GM23338 (cell line): ENCODE results near the gene HMGCS1.

Experiments used
- CREB1 ChIP-seq: fragments of 250-450 bp; sonication (Bioruptor Pico); IDR thresholded peaks from 2 replicates; pipeline ENCODE4 v1.5.0; 2020; ENCODE audit warnings: low read depth, mild to moderate bottlenecking, moderate library complexity
- EZH2 ChIP-seq: fragments of 200-600 bp; sonication (generic); IDR thresholded peaks from one replicate; pipeline ENCODE4 v1.8.0; 2017; ENCODE audit warnings: antibody characterized with exemption, mild to moderate bottlenecking, low read depth; ENCODE audit not compliant: unreplicated experiment
- EZH2phosphoT487 ChIP-seq: fragments of 200-600 bp; sonication (generic); IDR thresholded peaks from one replicate; pipeline ENCODE4 v1.8.1; 2018; ENCODE audit warnings: antibody characterized with exemption; ENCODE audit not compliant: unreplicated experiment
- JUNB ChIP-seq: IDR thresholded peaks from one replicate; pipeline ENCODE4 v1.6.1; 2016; ENCODE audit warnings: antibody characterized with exemption; ENCODE audit not compliant: unreplicated experiment
- NANOG ChIP-seq: IDR thresholded peaks from 2 replicates; pipeline ENCODE4 v1.6.1; 2016; ENCODE audit warnings: antibody characterized with exemption, borderline replicate concordance
- POLR2AphosphoS5 ChIP-seq: IDR thresholded peaks from 2 replicates; pipeline ENCODE4 v1.6.1; 2016; ENCODE audit warnings: antibody characterized with exemption, low read depth
- STAT1 ChIP-seq: IDR thresholded peaks from one replicate; pipeline ENCODE4 v1.6.1; 2016; ENCODE audit warnings: antibody characterized with exemption; ENCODE audit not compliant: unreplicated experiment
- ZNF114 ChIP-seq: fragments of 250-450 bp; sonication (Bioruptor Pico); IDR thresholded peaks from 2 replicates; pipeline ENCODE4 v1.5.0; 2020; ENCODE audit warnings: mild to moderate bottlenecking, moderate library complexity
- ZNF331 ChIP-seq: fragments of 250-450 bp; sonication (Bioruptor Pico); IDR thresholded peaks from 2 replicates; pipeline ENCODE4 v1.5.0; 2020; ENCODE audit warnings: low read depth, mild to moderate bottlenecking, moderate library complexity
- TF ChIP-seq, protein P1 (sequence below), 2 experiments: fragments of 200-600 bp in 1 of 2; sonication (generic) in 1 of 2; conservative IDR thresholded peaks; 2 replicates each; pipeline versions ENCODE4 v1.5.1 to v1.6.1; 2016 to 2017; ENCODE audit warnings: antibody characterized with exemption in 2 of 2, low read depth in 2 of 2, mild to moderate bottlenecking in 2 of 2, moderate library complexity in 1 of 2
- TF ChIP-seq, protein P2 (sequence below): IDR thresholded peaks from one replicate; pipeline ENCODE4 v1.6.1; 2018; ENCODE audit warnings: antibody characterized with exemption; ENCODE audit not compliant: unreplicated experiment
- TF ChIP-seq, protein P3 (sequence below): IDR thresholded peaks from 2 replicates; pipeline ENCODE4 v1.6.1; 2016; ENCODE audit warnings: antibody characterized with exemption
- TF ChIP-seq, protein P4 (sequence below): fragments of 250-450 bp; sonication (Bioruptor Pico); IDR thresholded peaks from 2 replicates; pipeline ENCODE4 v1.5.0; 2020; ENCODE audit warnings: mild to moderate bottlenecking, moderate library complexity

DNA sequence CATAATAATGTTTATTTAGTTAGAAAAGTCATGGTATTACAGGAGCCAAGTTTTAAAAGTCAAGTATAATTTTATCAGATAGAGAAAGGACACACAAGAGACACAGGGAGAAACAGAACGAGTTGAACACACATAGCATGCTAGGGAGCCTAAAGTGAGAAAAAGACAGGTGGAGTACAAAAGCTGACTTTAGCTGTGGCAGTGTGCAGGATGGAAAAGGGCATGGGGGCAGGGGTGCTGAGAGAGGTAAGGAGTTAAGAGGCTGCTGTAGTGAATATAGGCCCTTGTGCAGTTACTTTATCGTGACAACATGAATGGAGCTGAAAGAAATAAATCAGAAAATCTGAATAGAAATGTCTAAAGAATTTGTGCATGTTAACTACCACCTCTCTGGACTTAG, 18.0 kb downstream of the HMGCS1 start:
- TF ChIP-seq EZH2phosphoT487 = no peak
- TF ChIP-seq, protein P1, sequence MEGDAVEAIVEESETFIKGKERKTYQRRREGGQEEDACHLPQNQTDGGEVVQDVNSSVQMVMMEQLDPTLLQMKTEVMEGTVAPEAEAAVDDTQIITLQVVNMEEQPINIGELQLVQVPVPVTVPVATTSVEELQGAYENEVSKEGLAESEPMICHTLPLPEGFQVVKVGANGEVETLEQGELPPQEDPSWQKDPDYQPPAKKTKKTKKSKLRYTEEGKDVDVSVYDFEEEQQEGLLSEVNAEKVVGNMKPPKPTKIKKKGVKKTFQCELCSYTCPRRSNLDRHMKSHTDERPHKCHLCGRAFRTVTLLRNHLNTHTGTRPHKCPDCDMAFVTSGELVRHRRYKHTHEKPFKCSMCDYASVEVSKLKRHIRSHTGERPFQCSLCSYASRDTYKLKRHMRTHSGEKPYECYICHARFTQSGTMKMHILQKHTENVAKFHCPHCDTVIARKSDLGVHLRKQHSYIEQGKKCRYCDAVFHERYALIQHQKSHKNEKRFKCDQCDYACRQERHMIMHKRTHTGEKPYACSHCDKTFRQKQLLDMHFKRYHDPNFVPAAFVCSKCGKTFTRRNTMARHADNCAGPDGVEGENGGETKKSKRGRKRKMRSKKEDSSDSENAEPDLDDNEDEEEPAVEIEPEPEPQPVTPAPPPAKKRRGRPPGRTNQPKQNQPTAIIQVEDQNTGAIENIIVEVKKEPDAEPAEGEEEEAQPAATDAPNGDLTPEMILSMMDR (conservative IDR thresholded peaks at IDR 0.05; ENCODE audit: low read depth in 2 of 2) = no peak
- TF ChIP-seq, protein P2, sequence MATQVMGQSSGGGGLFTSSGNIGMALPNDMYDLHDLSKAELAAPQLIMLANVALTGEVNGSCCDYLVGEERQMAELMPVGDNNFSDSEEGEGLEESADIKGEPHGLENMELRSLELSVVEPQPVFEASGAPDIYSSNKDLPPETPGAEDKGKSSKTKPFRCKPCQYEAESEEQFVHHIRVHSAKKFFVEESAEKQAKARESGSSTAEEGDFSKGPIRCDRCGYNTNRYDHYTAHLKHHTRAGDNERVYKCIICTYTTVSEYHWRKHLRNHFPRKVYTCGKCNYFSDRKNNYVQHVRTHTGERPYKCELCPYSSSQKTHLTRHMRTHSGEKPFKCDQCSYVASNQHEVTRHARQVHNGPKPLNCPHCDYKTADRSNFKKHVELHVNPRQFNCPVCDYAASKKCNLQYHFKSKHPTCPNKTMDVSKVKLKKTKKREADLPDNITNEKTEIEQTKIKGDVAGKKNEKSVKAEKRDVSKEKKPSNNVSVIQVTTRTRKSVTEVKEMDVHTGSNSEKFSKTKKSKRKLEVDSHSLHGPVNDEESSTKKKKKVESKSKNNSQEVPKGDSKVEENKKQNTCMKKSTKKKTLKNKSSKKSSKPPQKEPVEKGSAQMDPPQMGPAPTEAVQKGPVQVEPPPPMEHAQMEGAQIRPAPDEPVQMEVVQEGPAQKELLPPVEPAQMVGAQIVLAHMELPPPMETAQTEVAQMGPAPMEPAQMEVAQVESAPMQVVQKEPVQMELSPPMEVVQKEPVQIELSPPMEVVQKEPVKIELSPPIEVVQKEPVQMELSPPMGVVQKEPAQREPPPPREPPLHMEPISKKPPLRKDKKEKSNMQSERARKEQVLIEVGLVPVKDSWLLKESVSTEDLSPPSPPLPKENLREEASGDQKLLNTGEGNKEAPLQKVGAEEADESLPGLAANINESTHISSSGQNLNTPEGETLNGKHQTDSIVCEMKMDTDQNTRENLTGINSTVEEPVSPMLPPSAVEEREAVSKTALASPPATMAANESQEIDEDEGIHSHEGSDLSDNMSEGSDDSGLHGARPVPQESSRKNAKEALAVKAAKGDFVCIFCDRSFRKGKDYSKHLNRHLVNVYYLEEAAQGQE = no peak
- TF ChIP-seq EZH2 = no peak
- TF ChIP-seq, protein P3, sequence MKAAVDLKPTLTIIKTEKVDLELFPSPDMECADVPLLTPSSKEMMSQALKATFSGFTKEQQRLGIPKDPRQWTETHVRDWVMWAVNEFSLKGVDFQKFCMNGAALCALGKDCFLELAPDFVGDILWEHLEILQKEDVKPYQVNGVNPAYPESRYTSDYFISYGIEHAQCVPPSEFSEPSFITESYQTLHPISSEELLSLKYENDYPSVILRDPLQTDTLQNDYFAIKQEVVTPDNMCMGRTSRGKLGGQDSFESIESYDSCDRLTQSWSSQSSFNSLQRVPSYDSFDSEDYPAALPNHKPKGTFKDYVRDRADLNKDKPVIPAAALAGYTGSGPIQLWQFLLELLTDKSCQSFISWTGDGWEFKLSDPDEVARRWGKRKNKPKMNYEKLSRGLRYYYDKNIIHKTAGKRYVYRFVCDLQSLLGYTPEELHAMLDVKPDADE = no peak
- no peak for TF ChIP-seq POLR2AphosphoS5
- no peak for TF ChIP-seq STAT1
- TF ChIP-seq JUNB = no peak
- TF ChIP-seq ZNF114 (CRISPR knock-in tag) = no peak
- no peak for TF ChIP-seq CREB1 (CRISPR knock-in tag)
- no peak for TF ChIP-seq NANOG
- TF ChIP-seq, protein P4, sequence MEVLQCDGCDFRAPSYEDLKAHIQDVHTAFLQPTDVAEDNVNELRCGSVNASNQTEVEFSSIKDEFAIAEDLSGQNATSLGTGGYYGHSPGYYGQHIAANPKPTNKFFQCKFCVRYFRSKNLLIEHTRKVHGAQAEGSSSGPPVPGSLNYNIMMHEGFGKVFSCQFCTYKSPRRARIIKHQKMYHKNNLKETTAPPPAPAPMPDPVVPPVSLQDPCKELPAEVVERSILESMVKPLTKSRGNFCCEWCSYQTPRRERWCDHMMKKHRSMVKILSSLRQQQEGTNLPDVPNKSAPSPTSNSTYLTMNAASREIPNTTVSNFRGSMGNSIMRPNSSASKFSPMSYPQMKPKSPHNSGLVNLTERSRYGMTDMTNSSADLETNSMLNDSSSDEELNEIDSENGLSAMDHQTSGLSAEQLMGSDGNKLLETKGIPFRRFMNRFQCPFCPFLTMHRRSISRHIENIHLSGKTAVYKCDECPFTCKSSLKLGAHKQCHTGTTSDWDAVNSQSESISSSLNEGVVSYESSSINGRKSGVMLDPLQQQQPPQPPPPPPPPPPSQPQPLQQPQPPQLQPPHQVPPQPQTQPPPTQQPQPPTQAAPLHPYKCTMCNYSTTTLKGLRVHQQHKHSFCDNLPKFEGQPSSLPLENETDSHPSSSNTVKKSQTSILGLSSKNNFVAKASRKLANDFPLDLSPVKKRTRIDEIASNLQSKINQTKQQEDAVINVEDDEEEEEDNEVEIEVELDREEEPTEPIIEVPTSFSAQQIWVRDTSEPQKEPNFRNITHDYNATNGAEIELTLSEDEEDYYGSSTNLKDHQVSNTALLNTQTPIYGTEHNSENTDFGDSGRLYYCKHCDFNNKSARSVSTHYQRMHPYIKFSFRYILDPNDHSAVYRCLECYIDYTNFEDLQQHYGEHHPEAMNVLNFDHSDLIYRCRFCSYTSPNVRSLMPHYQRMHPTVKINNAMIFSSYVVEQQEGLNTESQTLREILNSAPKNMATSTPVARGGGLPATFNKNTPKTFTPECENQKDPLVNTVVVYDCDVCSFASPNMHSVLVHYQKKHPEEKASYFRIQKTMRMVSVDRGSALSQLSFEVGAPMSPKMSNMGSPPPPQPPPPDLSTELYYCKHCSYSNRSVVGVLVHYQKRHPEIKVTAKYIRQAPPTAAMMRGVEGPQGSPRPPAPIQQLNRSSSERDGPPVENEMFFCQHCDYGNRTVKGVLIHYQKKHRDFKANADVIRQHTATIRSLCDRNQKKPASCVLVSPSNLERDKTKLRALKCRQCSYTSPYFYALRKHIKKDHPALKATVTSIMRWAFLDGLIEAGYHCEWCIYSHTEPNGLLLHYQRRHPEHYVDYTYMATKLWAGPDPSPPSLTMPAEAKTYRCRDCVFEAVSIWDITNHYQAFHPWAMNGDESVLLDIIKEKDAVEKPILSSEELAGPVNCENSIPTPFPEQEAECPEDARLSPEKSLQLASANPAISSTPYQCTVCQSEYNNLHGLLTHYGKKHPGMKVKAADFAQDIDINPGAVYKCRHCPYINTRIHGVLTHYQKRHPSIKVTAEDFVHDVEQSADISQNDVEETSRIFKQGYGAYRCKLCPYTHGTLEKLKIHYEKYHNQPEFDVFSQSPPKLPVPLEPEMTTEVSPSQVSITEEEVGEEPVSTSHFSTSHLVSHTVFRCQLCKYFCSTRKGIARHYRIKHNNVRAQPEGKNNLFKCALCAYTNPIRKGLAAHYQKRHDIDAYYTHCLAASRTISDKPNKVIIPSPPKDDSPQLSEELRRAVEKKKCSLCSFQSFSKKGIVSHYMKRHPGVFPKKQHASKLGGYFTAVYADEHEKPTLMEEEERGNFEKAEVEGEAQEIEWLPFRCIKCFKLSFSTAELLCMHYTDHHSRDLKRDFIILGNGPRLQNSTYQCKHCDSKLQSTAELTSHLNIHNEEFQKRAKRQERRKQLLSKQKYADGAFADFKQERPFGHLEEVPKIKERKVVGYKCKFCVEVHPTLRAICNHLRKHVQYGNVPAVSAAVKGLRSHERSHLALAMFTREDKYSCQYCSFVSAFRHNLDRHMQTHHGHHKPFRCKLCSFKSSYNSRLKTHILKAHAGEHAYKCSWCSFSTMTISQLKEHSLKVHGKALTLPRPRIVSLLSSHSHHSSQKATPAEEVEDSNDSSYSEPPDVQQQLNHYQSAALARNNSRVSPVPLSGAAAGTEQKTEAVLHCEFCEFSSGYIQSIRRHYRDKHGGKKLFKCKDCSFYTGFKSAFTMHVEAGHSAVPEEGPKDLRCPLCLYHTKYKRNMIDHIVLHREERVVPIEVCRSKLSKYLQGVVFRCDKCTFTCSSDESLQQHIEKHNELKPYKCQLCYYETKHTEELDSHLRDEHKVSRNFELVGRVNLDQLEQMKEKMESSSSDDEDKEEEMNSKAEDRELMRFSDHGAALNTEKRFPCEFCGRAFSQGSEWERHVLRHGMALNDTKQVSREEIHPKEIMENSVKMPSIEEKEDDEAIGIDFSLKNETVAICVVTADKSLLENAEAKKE (CRISPR knock-in tag) = no peak
- no peak for TF ChIP-seq ZNF331 (CRISPR knock-in tag)
